Raji (cell line): ENCODE data around the gene GPR108.

ENCODE experiments used
- POLR2A ChIP-seq: IDR thresholded peaks from 2 replicates; pipeline ENCODE4 v1.6.1; 2011; ENCODE audit warnings: low read depth, low read length, control low read depth; ENCODE audit not compliant: insufficient read depth

The GPR108 gene

GRCh38 chr19:6686628-6686975 lies 50.8 kb downstream of the GPR108 start:
- no peak for TF ChIP-seq POLR2A

GRCh38 chr19:6685962-6686627 lies 51.3 kb downstream of the GPR108 start:
- TF ChIP-seq POLR2A: no peak

DNA sequence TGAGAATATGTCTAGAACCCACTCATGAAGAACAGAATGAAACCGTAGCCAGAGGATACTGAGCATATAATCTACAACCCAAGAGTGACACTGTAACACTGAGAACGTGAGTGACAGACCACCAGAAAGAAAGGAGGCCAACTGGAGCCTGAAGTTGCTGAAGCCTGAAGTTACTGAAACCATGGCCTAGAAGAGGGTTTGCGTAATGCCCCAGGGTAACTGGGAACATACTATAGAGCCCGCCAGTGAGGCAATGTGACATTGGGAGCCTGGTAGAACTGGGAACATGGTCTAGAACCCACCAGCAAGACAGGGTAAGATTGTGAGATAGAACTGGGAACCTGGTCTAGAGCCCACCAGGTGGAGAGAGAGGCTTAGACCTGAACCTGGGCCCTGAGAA lies 51.9 kb downstream of the GPR108 start:
- no peak for TF ChIP-seq POLR2A

- TF ChIP-seq POLR2A: no peak
These were observed 53.4 kb downstream of the GPR108 start for GRCh38 chr19:6683971-6684370.

DNA sequence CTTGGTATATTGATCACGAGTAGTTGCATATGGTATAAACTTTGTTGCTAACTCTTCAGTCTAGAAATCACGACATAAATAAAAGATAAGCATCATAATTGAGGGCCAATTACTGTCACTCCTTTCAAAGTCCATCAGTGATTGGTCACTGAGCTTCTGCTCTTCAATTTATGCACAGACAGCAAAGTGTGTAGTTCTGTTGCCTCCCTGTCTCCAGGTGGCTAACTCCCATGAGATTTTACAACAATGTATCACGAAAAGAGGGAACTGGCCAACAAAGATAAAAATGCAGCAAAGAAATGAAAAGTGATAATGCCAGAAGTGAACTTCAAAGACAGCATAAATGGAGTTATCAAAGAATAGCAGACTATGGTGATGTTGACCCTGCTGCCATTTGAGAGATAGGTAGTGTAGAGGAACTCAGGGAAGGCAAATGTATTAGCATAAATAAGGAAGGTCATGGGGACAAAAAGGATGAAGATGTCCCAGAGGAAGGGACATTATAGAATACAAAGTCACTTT lies 54.7 kb downstream of the GPR108 start:
- no peak for TF ChIP-seq POLR2A

DNA sequence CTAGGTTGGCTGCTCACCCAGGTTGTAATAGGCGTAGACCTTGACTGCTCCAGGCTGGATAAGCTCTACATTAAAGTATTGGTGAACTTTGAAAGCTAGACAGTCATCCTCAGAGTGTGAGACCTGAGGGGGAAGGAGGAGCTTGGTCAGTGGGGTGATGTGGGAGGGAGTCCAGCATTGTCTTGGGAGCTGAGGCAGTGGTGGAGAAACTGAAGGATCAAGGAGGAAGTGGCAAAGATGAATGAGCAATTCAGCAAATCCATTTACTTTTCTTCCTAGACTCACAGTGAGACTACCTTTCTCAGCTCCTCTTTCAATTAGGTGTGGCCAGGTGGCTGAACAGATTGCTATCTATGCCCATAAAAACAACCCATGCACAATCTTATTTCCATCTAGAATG lies 57.2 kb downstream of the GPR108 start:
- TF ChIP-seq POLR2A: no peak
